GM10266 (cell line): ENCODE data around the gene MYH3.

Experiments
- DNase-seq: peaks from one replicate; pipeline ENCODE4 v3.0.0; 2012; ENCODE audit errors: extremely low spot score
- CTCF ChIP-seq: IDR thresholded peaks from 2 replicates; pipeline ENCODE4 v1.5.1; 2012; ENCODE audit warnings: mild to moderate bottlenecking, low read depth; ENCODE audit not compliant: control insufficient read depth, insufficient read depth; ENCODE audit errors: missing control alignments

The MYH3 gene

GRCh38 chr17:10687499-10687898 is 30.4 kb upstream of the MYH3 start:
- no peak for TF ChIP-seq CTCF

GRCh38 chr17:10683853-10684252 is 26.7 kb upstream of the MYH3 start:
- no peak for DNase-seq
- TF ChIP-seq CTCF: peak; percentile 31

More at GRCh38 chr17:10687499-10687898, 30.4 kb upstream of the MYH3 start:
- no peak for DNase-seq

- no peak for TF ChIP-seq CTCF
Measured at GRCh38 chr17:10681866-10682446, 24.8 kb upstream of the MYH3 start.

GRCh38 chr17:10674704-10675103 is 17.6 kb upstream of the MYH3 start:
- DNase-seq: no peak
- TF ChIP-seq CTCF: no peak

More at GRCh38 chr17:10681866-10682446, 24.8 kb upstream of the MYH3 start:
- no peak for DNase-seq

GRCh38 chr17:10673312-10673711 is 16.2 kb upstream of the MYH3 start:
- no peak for TF ChIP-seq CTCF
- DNase-seq: no peak

GRCh38 chr17:10668775-10669174 is 11.7 kb upstream of the MYH3 start:
- no peak for DNase-seq
- no peak for TF ChIP-seq CTCF

GRCh38 chr17:10666906-10667305 is 9.8 kb upstream of the MYH3 start:
- DNase-seq: no peak
- no peak for TF ChIP-seq CTCF
